A673 (cell line): ENCODE results near the gene KCNT2.

Source experiments
- EZH2 ChIP-seq: fragments of 200-600 bp; sonication (generic); IDR thresholded peaks from 2 replicates; pipeline ENCODE4 v1.6.1; 2017; ENCODE audit warnings: borderline replicate concordance, low read depth, mild to moderate bottlenecking, mixed read lengths, antibody characterized with exemption, low read length; ENCODE audit not compliant: poor library complexity, severe bottlenecking
- TF ChIP-seq, protein P1 (sequence below): fragments of 300-800, 200-600 bp; sonication (generic); conservative IDR thresholded peaks from 2 replicates; pipeline ENCODE4 v1.5.1; 2017; ENCODE audit warnings: low read depth, mild to moderate bottlenecking, antibody characterized with exemption, low read length, moderate library complexity, mixed read lengths

DNA sequence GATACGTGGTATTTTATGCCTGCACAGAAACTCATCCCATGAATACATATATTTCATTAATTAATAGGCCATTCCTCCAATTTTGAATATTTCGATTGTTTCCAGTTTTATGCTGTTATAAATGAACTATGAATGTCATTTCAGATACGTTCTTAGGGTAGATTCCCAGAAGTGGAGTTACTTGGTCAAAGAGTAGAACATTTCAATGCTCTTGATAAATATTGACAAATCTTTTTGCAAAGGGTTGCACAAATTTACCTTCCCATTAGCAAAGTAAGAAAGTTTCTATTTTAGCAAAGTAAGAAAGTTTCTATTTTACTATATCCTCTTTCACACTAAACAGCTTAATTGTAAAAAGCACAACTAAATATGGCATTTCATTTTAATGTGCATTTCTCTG lies 48.9 kb downstream of the KCNT2 start:
- TF ChIP-seq, protein P1, sequence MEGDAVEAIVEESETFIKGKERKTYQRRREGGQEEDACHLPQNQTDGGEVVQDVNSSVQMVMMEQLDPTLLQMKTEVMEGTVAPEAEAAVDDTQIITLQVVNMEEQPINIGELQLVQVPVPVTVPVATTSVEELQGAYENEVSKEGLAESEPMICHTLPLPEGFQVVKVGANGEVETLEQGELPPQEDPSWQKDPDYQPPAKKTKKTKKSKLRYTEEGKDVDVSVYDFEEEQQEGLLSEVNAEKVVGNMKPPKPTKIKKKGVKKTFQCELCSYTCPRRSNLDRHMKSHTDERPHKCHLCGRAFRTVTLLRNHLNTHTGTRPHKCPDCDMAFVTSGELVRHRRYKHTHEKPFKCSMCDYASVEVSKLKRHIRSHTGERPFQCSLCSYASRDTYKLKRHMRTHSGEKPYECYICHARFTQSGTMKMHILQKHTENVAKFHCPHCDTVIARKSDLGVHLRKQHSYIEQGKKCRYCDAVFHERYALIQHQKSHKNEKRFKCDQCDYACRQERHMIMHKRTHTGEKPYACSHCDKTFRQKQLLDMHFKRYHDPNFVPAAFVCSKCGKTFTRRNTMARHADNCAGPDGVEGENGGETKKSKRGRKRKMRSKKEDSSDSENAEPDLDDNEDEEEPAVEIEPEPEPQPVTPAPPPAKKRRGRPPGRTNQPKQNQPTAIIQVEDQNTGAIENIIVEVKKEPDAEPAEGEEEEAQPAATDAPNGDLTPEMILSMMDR = no peak
- no peak for TF ChIP-seq EZH2
